A549 (cell line): Measurements from ENCODE around the gene HIF1AN. TPM values are rescaled to one million over a fixed set of nuclear protein-coding genes. Genes with fewer than 3 reads are reported as not detected.

ENCODE experiments used
- ATAC-seq, 2 experiments: fragments of 200-7000 bp in 1 of 2; fragments of >200 bp in 1 of 2; cut with Nextera tagmentation in 1 of 2; cut with Tn5 transposase in 1 of 2; 3 replicates each; pipeline versions ENCODE4 v1.8.0 to v1.9.1; 2018 to 2020; ENCODE audit warnings: mild to moderate bottlenecking in 1 of 2, moderate library complexity in 1 of 2
- CTCF ChIA-PET: fragments of 300-600 bp; sonication (Branson Sonifier 250); formaldehyde crosslinking; extraction: SDS; loops from one replicate; lab custom pipeline; 2021; ENCODE audit warnings: antibody characterized with exemption, inconsistent platforms; lab: Yijun Ruan, JAX
- POLR2A ChIA-PET: fragments of 350-600 bp; formaldehyde crosslinking; extraction: SDS; loops from one replicate; lab custom pipeline; 2021; ENCODE audit warnings: antibody characterized with exemption, inconsistent platforms; lab: Yijun Ruan, JAX
- DNase-seq, 2 experiments: peaks; one replicate each; pipeline versions ENCODE4 v3.0.0 to v3.0.0-alpha.2; 2011 to 2016; ENCODE audit warnings: low read depth in 1 of 2, low spot score in 1 of 2
- FAIRE-seq: peaks from 2 replicates; lab custom pipeline; 2011; peaks lifted over from hg19 to GRCh38; lab: Jason Lieb, UNC
- H3K27ac ChIP-seq, 2 experiments: fragments of >200 bp; sonication (Bioruptor Twin); formaldehyde crosslinking; 3 replicates each; pipeline ENCODE4 v1.5.1; 2016 to 2017
- H3K4me1 ChIP-seq: fragments of >200 bp; sonication (Bioruptor Twin); formaldehyde crosslinking; 3 replicates; pipeline ENCODE4 v1.6.1; 2016
- H3K4me2 ChIP-seq: fragments of >200 bp; sonication (Bioruptor Twin); formaldehyde crosslinking; 3 replicates; pipeline ENCODE4 v1.6.1; 2016
- H3K4me3 ChIP-seq: fragments of >200 bp; sonication (Bioruptor Twin); formaldehyde crosslinking; 3 replicates; pipeline ENCODE4 v1.5.1; 2016
- H3K9me3 ChIP-seq: fragments of >200 bp; sonication (Bioruptor Twin); formaldehyde crosslinking; 3 replicates; pipeline ENCODE4 v1.6.1; 2016
- BCL3 ChIP-seq: fragments of >200 bp; sonication (Bioruptor Twin); formaldehyde crosslinking; IDR thresholded peaks from 3 replicates; pipeline ENCODE4 v1.6.1; 2016
- CHD4 ChIP-seq: fragments of 200-600 bp; sonication (generic); IDR thresholded peaks from 2 replicates; pipeline ENCODE4 v1.6.1; 2016; ENCODE audit warnings: antibody characterized with exemption, mild to moderate bottlenecking, borderline replicate concordance
- CTCF ChIP-seq: fragments of >200 bp; sonication (Bioruptor Twin); formaldehyde crosslinking; IDR thresholded peaks from 3 replicates; pipeline ENCODE4 v1.5.1; 2016
- E2F6 ChIP-seq: IDR thresholded peaks from 2 replicates; pipeline ENCODE4 v1.6.1; 2012; ENCODE audit warnings: low read depth, borderline replicate concordance
- EHF ChIP-seq: fragments of 250-450 bp; sonication (Bioruptor Pico); IDR thresholded peaks from 2 replicates; pipeline ENCODE4 v1.5.0; 2020; ENCODE audit warnings: mild to moderate bottlenecking
- FOXS1 ChIP-seq: fragments of 250-450 bp; sonication (Bioruptor Pico); IDR thresholded peaks from 2 replicates; pipeline ENCODE4 v1.5.0; 2020; ENCODE audit warnings: mild to moderate bottlenecking, moderate library complexity
- GATA3 ChIP-seq: IDR thresholded peaks from 2 replicates; pipeline ENCODE4 v1.6.1; 2012; ENCODE audit warnings: borderline replicate concordance
- HDAC2 ChIP-seq: fragments of 200-600 bp; sonication (generic); IDR thresholded peaks from 2 replicates; pipeline ENCODE4 v1.6.1; 2016
- HOXA7 ChIP-seq: fragments of 250-450 bp; sonication (Bioruptor Pico); IDR thresholded peaks from 2 replicates; pipeline ENCODE4 v1.5.0; 2020; ENCODE audit warnings: mild to moderate bottlenecking, moderate library complexity
- JUN ChIP-seq, 2 experiments: fragments of >200 bp; sonication (Bioruptor Twin); formaldehyde crosslinking; IDR thresholded peaks; 2 replicates in 1 of 2; 3 replicates in 1 of 2; pipeline ENCODE4 v1.6.1; 2016 to 2017
- KDM1A ChIP-seq: fragments of 200-600 bp; sonication (generic); IDR thresholded peaks from 2 replicates; pipeline ENCODE4 v1.6.1; 2016; ENCODE audit warnings: low read depth, mild to moderate bottlenecking
- KDM5A ChIP-seq: fragments of 200-600 bp; sonication (generic); IDR thresholded peaks from 2 replicates; pipeline ENCODE4 v1.6.1; 2016; ENCODE audit warnings: antibody characterized with exemption, mild to moderate bottlenecking
- MAFK ChIP-seq: fragments of 450-650 bp; IDR thresholded peaks from 2 replicates; pipeline ENCODE4 v1.6.1; 2014; ENCODE audit not compliant: partially characterized antibody
- MAX ChIP-seq: IDR thresholded peaks from 2 replicates; pipeline ENCODE4 v1.6.1; 2012
- MYC ChIP-seq: IDR thresholded peaks from 2 replicates; pipeline ENCODE4 v1.6.1; 2012; ENCODE audit warnings: mild to moderate bottlenecking, inconsistent platforms, low read length, improper control_type of control experiment, borderline replicate concordance
- NFE2L2 ChIP-seq: fragments of 150-350 bp; conservative IDR thresholded peaks from 2 replicates; pipeline ENCODE4 v1.6.1; 2014; ENCODE audit warnings: low read length
- NPAS2 ChIP-seq: fragments of 250-450 bp; sonication (Bioruptor Pico); IDR thresholded peaks from 2 replicates; pipeline ENCODE4 v1.8.0; 2022; ENCODE audit warnings: mild to moderate bottlenecking, moderate library complexity, borderline replicate concordance
- PHF8 ChIP-seq: fragments of 200-600 bp; sonication (generic); IDR thresholded peaks from 2 replicates; pipeline ENCODE4 v1.6.1; 2016; ENCODE audit warnings: low read depth, mild to moderate bottlenecking, antibody characterized with exemption, moderate library complexity, borderline replicate concordance
- POLR2A ChIP-seq: IDR thresholded peaks from 2 replicates; pipeline ENCODE4 v1.6.1; 2012; ENCODE audit warnings: mild to moderate bottlenecking, low read length
- POLR2AphosphoS2 ChIP-seq: conservative IDR thresholded peaks from 2 replicates; pipeline ENCODE4 v1.6.1; 2012; ENCODE audit warnings: low read length, improper control_type of control experiment, inconsistent platforms
- RAD21 ChIP-seq, 2 experiments: fragments of >200 bp in 1 of 2; sonication (Bioruptor Twin) in 1 of 2; formaldehyde crosslinking in 1 of 2; IDR thresholded peaks in 1 of 2; conservative IDR thresholded peaks in 1 of 2; 2 replicates in 1 of 2; 3 replicates in 1 of 2; pipeline ENCODE4 v1.6.1; 2012 to 2018; ENCODE audit warnings: inconsistent platforms in 1 of 2
- RARB ChIP-seq: fragments of 250-450 bp; sonication (Bioruptor Pico); IDR thresholded peaks from 2 replicates; pipeline ENCODE4 v1.8.0; 2021; ENCODE audit warnings: mild to moderate bottlenecking, moderate library complexity
- RNF2 ChIP-seq: fragments of 200-600 bp; sonication (generic); IDR thresholded peaks from 2 replicates; pipeline ENCODE4 v1.6.1; 2016; ENCODE audit warnings: low read depth, mild to moderate bottlenecking, antibody characterized with exemption, moderate library complexity, borderline replicate concordance
- SMC3 ChIP-seq: fragments of >200 bp; sonication (Bioruptor Twin); formaldehyde crosslinking; IDR thresholded peaks from 3 replicates; pipeline ENCODE4 v1.6.1; 2018; ENCODE audit warnings: inconsistent platforms
- TP53 ChIP-seq: fragments of 250-450 bp; sonication (Bioruptor Pico); IDR thresholded peaks from 2 replicates; pipeline ENCODE4 v1.5.0; 2021; ENCODE audit warnings: mild to moderate bottlenecking, moderate library complexity
- ZSCAN20 ChIP-seq: fragments of 250-450 bp; sonication (Bioruptor Pico); IDR thresholded peaks from 2 replicates; pipeline ENCODE4 v1.8.0; 2022; ENCODE audit warnings: mild to moderate bottlenecking, moderate library complexity
- whole genome bisulfite sequencing: methylation state at CpG from one replicate; pipeline ENCODE4 v1.1.6; 2017; ENCODE audit errors: missing lambda C conversion rate; 5-methylcytosine and 5-hydroxymethylcytosine counted together
- polyA plus RNA-seq, 4 experiments: library from polyadenylated mRNA; depleted of rRNA in 3 of 4; stranded (reverse); fragments of >200 nt; fragmentation: RNase III in 1 of 4; extraction: RNeasy Plus Mini Kit Qiagen cat#74134 plus additional on column Dnase treatment in 1 of 4; gene quantifications; 2 replicates in 3 of 4; 3 replicates in 1 of 4; pipeline ENCODE4 v1.2.3, GENCODE V29; 2011 to 2017

Gene HIF1AN
- polyA plus RNA-seq, 2 of the 4 experiments (the other 2 are of a cell fraction): 15.3 to 21.6 TPM

GRCh38 chr10:100529475-100530298, 6.1 kb upstream of the HIF1AN start, which contains the start of gene NDUFB8:
NDUFB8 (minus strand) TSS chr10:100529871; CDS start chr10:100529851, 20 bp downstream.
- TF ChIP-seq KDM1A (no peak), GATA3 (no peak), PHF8 (peak; percentile 67), CTCF (no peak), MAFK (no peak), RARB (CRISPR knock-in tag) (no peak), HDAC2 (no peak), BCL3 (peak; percentile 76), POLR2A (peak; percentile 83), JUN (IDR thresholded peaks at IDR 0.05) (peak in 1 of 2 experiments; percentile 64; a peak in 3 of 5 replicates), KDM5A (peak; percentile 73), CHD4 (no peak), NPAS2 (CRISPR knock-in tag) (no peak), RNF2 (no peak), MAX (peak; percentile 64), POLR2AphosphoS2 (no peak), E2F6 (peak; percentile 67)
- peak within 1 kb of the TSS; percentile 85 to 96 for H3K27ac ChIP-seq
- H3K4me1 ChIP-seq: peaks cover 13% of the 10 kb centered on the region; the same call in 2 of the 3 replicates
- no peaks in the 10 kb centered on the region for H3K9me3 ChIP-seq
- FAIRE-seq (no peak), ATAC-seq (peak; percentile 90 to 94), DNase-seq (peak; percentile 87)
- WGBS: 1% methylated on average over 43 of the region's 43 CpGs
- POLR2A ChIA-PET: no interaction called here
- peak within 1 kb of the TSS; percentile 81 for H3K4me2 ChIP-seq
- peak within 1 kb of the TSS; percentile 80 for H3K4me3 ChIP-seq
- CTCF ChIA-PET: interaction anchor here (2.1 to 5.5 kb wide), 2 partner anchors 11 to 19 kb away, joined by 13 to 45 read pairs; no protein-coding TSS in a partner anchor

GRCh38 chr10:100531761-100532160, 4.0 kb upstream of the HIF1AN start:
- TF ChIP-seq NFE2L2 (no peak), SMC3 (no peak), HOXA7 (CRISPR knock-in tag) (no peak), EHF (CRISPR knock-in tag) (no peak), TP53 (no peak), ZSCAN20 (CRISPR knock-in tag) (no peak), E2F6 (no peak), CTCF (no peak), RAD21 (conservative IDR thresholded peaks at IDR 0.05 in 1 of 2, IDR thresholded peaks at IDR 0.05 in 1 of 2) (no peak), MYC (no peak), FOXS1 (CRISPR knock-in tag) (no peak), BCL3 (no peak), POLR2AphosphoS2 (no peak)
- H3K4me1 ChIP-seq: peaks cover 17% of the 10 kb centered on the region; the same call in 2 of the 3 replicates
- ChIA-PET POLR2A (no interaction called here), CTCF (no interaction called here)
- FAIRE-seq: no peak
- no peaks in the 10 kb centered on the region for H3K9me3 ChIP-seq
- DNase-seq: no peak
- H3K4me2 ChIP-seq: no peak overlapping the region
- ATAC-seq: no peak
- no peak overlapping the region for H3K27ac ChIP-seq
- no peak overlapping the region for H3K4me3 ChIP-seq
